A673 (cell line): ENCODE results near the gene SPESP1. TPM values are rescaled to one million over a fixed set of nuclear protein-coding genes. Genes with fewer than 3 reads are reported as not detected.
"Not testable (repeated sequence)": the region's sequence is repeated elsewhere in the genome, so short reads cannot be mapped to it uniquely, and the experiment has no call there.

Experiments used
- BruUV-seq: library from RNA; stranded (reverse); fragments of 400-500 nt; replicated peaks from 2 replicates; lab custom pipeline; 2021; lab: Mats Ljungman, UMichigan
- CTCF ChIA-PET: fragments of 300-600 bp; sonication (Branson Sonifier 250); formaldehyde crosslinking; loops from one replicate; lab custom pipeline; 2022; ENCODE audit warnings: antibody characterized with exemption; lab: Charles Lee
- POLR2A ChIA-PET: fragments of 300-600 bp; sonication (Branson Sonifier 250); formaldehyde crosslinking; loops from one replicate; lab custom pipeline; 2022; ENCODE audit warnings: antibody characterized with exemption; ENCODE audit not compliant: low non-redundant PET; lab: Charles Lee
- DNase-seq: peaks from one replicate; pipeline ENCODE4 v3.0.0-alpha.2; 2015; ENCODE audit warnings: low spot score
- H3K27ac ChIP-seq: fragments of 200-600 bp; sonication (generic); 2 replicates; pipeline ENCODE4 v1.5.1; 2016; ENCODE audit warnings: mixed run types, low read depth, mild to moderate bottlenecking, mixed read lengths, antibody characterized with exemption, low read length; ENCODE audit not compliant: poor library complexity, severe bottlenecking
- H3K27me3 ChIP-seq: fragments of 200-600 bp; sonication (generic); replicated peaks from 2 replicates; pipeline ENCODE4 v1.6.1; 2017; ENCODE audit warnings: mixed run types, low read depth, mild to moderate bottlenecking, mixed read lengths, antibody characterized with exemption, low read length; ENCODE audit not compliant: insufficient read depth, poor library complexity
- H3K36me3 ChIP-seq: fragments of 200-600 bp; sonication (generic); 2 replicates; pipeline ENCODE4 v1.6.1; 2016; ENCODE audit warnings: mixed run types, mild to moderate bottlenecking, mixed read lengths, antibody characterized with exemption, low read length; ENCODE audit not compliant: insufficient read depth, poor library complexity, severe bottlenecking
- H3K4me1 ChIP-seq: fragments of 200-600 bp; sonication (generic); 2 replicates; pipeline ENCODE4 v1.6.1; 2017; ENCODE audit warnings: mixed run types, mild to moderate bottlenecking, mixed read lengths, antibody characterized with exemption, low read length; ENCODE audit not compliant: insufficient read depth, poor library complexity, severe bottlenecking
- H3K4me3 ChIP-seq: fragments of 200-600 bp; sonication (generic); 2 replicates; pipeline ENCODE4 v1.5.1; 2016; ENCODE audit warnings: low read depth, mixed run types, mild to moderate bottlenecking, mixed read lengths, low read length; ENCODE audit not compliant: poor library complexity, severe bottlenecking
- H3K9me3 ChIP-seq: fragments of 200-600 bp; sonication (generic); 2 replicates; pipeline ENCODE4 v1.6.1; 2016; ENCODE audit warnings: mixed run types, low read depth, mild to moderate bottlenecking, mixed read lengths, antibody characterized with exemption, low read length; ENCODE audit not compliant: poor library complexity, severe bottlenecking
- EZH2 ChIP-seq: fragments of 200-600 bp; sonication (generic); IDR thresholded peaks from 2 replicates; pipeline ENCODE4 v1.6.1; 2017; ENCODE audit warnings: borderline replicate concordance, low read depth, mild to moderate bottlenecking, mixed read lengths, antibody characterized with exemption, low read length; ENCODE audit not compliant: poor library complexity, severe bottlenecking
- intact Hi-C: fragments of 100-400 bp; cut with micrococcal nuclease; formaldehyde crosslinking; loops from one replicate; pipeline ENCODE4 v1.10.0; 2022; ENCODE audit not compliant: unreplicated experiment
- total RNA-seq: library from RNA; stranded (reverse); gene quantifications from 2 replicates; pipeline ENCODE4 v1.2.3, GENCODE V29; 2021
- TF ChIP-seq, protein P1 (sequence below): fragments of 300-800, 200-600 bp; sonication (generic); conservative IDR thresholded peaks from 2 replicates; pipeline ENCODE4 v1.5.1; 2017; ENCODE audit warnings: low read depth, mild to moderate bottlenecking, antibody characterized with exemption, low read length, moderate library complexity, mixed read lengths

SPESP1 gene
- total RNA-seq, 1 experiment from 2014 or later: not detected

GRCh38 chr15:68967948-68968347 lies 37.6 kb downstream of the SPESP1 start:
- CTCF ChIA-PET: no interaction called here
- no peak for DNase-seq

DNA sequence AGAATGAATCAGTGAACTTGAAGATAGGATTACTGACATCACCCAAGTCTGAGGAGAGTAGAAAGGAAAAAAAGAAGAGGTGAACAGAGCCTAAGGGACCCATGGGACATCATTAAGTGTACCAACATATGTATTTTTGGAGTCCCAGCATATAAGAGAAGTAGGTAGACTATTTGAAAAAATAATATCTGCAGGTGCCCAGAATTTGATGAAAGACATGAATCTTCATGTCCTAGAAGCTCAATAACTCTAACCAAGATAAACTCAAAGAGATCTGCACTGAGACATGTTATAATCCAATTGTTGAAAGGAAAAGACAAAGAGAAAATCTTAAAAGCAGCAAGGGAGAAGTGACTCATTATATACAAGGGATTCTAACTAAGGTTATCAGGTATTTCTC lies 39.0 kb downstream of the SPESP1 start:
- intact Hi-C loops: no loop called here
- Histone ChIP-seq H3K4me1 (no peaks in the 10 kb centered on the region), H3K27me3 (no peaks in the 10 kb centered on the region), H3K36me3 (no peaks in the 10 kb centered on the region), H3K4me3 (no peak overlapping the region), H3K27ac (no peak overlapping the region), H3K9me3 (peaks cover 12% of the 10 kb centered on the region)
- TF ChIP-seq EZH2: no peak
- TF ChIP-seq, protein P1, sequence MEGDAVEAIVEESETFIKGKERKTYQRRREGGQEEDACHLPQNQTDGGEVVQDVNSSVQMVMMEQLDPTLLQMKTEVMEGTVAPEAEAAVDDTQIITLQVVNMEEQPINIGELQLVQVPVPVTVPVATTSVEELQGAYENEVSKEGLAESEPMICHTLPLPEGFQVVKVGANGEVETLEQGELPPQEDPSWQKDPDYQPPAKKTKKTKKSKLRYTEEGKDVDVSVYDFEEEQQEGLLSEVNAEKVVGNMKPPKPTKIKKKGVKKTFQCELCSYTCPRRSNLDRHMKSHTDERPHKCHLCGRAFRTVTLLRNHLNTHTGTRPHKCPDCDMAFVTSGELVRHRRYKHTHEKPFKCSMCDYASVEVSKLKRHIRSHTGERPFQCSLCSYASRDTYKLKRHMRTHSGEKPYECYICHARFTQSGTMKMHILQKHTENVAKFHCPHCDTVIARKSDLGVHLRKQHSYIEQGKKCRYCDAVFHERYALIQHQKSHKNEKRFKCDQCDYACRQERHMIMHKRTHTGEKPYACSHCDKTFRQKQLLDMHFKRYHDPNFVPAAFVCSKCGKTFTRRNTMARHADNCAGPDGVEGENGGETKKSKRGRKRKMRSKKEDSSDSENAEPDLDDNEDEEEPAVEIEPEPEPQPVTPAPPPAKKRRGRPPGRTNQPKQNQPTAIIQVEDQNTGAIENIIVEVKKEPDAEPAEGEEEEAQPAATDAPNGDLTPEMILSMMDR: no peak
- BruUV-seq: no TSS peak
- POLR2A ChIA-PET: no interaction called here
- CTCF ChIA-PET: no interaction called here
- DNase-seq: no peak

More at GRCh38 chr15:68967948-68968347, 37.6 kb downstream of the SPESP1 start:
- BruUV-seq: no TSS peak
- Histone ChIP-seq H3K27ac (no peak overlapping the region), H3K4me3 (no peak overlapping the region), H3K9me3 (peaks cover 12% of the 10 kb centered on the region), H3K4me1 (no peaks in the 10 kb centered on the region), H3K36me3 (no peaks in the 10 kb centered on the region), H3K27me3 (no peaks in the 10 kb centered on the region)
- intact Hi-C loops: no loop called here
- no peak for TF ChIP-seq EZH2
- TF ChIP-seq, protein P1: no peak
- POLR2A ChIA-PET: no interaction called here

DNA sequence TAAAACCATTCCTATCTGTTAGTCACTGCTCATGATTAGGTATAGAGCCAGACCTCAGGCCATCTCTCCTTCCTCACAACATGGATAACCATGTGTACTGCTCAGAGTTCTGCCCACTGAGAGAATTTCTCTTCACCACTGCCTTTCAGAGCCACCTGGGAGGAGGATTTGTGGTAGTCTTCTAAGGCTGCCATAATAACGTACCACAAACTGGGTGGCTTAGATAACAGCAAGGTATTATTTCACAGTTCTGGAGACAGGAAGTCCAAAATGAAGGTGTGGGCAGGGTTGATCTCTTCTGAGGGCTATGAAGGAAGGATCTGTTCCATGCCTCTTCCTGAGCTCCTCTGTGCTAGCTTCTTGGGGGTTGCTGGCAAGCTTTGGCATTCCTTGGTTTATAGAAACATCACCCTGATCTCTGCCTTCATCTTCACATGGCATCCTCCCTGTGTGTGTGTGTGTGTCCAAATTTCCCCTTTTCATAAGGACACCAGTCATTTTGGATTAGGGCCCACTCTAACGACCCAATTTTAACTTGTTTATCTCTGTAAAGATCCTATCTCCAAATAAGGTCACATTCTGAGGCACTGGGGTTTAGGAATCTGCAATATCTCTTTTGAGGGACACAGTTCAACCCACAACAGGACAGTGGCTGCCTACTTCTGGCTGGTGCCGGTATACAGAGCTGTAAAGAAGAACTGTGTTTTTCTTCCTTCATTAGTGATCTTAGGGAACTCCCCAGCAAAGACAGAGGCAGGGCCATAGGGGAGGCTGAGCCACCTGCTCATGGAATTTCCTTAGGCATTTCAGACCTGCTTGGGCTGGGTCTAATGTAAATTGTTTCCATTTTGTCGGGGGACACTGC lies 42.1 kb downstream of the SPESP1 start:
- Histone ChIP-seq H3K27ac (no peak overlapping the region), H3K4me3 (no peak overlapping the region), H3K9me3 (peaks cover 20% of the 10 kb centered on the region), H3K27me3 (no peaks in the 10 kb centered on the region), H3K4me1 (no peaks in the 10 kb centered on the region), H3K36me3 (no peaks in the 10 kb centered on the region)
- POLR2A ChIA-PET: no interaction called here
- BruUV-seq: no TSS peak
- TF ChIP-seq, protein P1: no peak
- TF ChIP-seq EZH2: no peak
- no peak for DNase-seq
- intact Hi-C loops: no loop called here
- CTCF ChIA-PET: no interaction called here

GRCh38 chr15:68975651-68976160 lies 45.4 kb downstream of the SPESP1 start:
- intact Hi-C loops, DNase-seq, POLR2A ChIA-PET, H3K27ac ChIP-seq, H3K9me3 ChIP-seq, H3K4me1 ChIP-seq, BruUV-seq, H3K4me3 ChIP-seq, CTCF ChIA-PET, H3K36me3 ChIP-seq, H3K27me3 ChIP-seq: not testable (repeated sequence)

DNA sequence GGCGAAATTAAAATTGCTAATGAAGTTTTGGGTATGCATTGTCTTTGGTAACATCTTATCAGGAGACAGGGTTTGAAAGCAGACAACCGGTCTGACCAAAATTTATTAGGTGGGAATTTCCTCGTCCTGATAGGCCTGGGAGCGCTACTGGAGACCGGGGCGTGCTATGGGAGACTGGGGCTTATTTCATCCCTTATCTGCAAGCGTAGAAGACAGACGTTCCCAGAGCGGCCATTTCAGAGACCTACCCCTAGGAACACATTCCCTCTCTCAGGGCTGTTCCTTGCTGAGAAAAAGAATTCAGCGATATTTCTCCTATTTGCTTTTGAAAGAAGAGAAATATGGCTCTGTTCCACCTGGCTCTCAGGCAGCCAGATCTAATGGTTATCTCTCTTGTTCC lies 47.1 kb downstream of the SPESP1 start:
- DNase-seq, BruUV-seq, H3K9me3 ChIP-seq, H3K27ac ChIP-seq, POLR2A ChIA-PET, H3K27me3 ChIP-seq, H3K4me3 ChIP-seq, intact Hi-C loops, CTCF ChIA-PET, H3K4me1 ChIP-seq, H3K36me3 ChIP-seq: not testable (repeated sequence)
